HL-60/S4 treated with phorbol 12-myristate 13-acetate at 8.2 ng/mL for 4 days and 3 days (cell line): ENCODE results near the gene MVD.
"Not testable (repeated sequence)": the region's sequence is repeated elsewhere in the genome, so short reads cannot be mapped to it uniquely, and the experiment has no call there.

Experiments used
- in situ Hi-C: fragments of 300-500 bp; cut with MboI; formaldehyde crosslinking; loops from 2 replicates; pipeline ENCODE4 v1.15.0; 2022; ENCODE audit warnings: low sequenced_read_pairs

Gene MVD

DNA sequence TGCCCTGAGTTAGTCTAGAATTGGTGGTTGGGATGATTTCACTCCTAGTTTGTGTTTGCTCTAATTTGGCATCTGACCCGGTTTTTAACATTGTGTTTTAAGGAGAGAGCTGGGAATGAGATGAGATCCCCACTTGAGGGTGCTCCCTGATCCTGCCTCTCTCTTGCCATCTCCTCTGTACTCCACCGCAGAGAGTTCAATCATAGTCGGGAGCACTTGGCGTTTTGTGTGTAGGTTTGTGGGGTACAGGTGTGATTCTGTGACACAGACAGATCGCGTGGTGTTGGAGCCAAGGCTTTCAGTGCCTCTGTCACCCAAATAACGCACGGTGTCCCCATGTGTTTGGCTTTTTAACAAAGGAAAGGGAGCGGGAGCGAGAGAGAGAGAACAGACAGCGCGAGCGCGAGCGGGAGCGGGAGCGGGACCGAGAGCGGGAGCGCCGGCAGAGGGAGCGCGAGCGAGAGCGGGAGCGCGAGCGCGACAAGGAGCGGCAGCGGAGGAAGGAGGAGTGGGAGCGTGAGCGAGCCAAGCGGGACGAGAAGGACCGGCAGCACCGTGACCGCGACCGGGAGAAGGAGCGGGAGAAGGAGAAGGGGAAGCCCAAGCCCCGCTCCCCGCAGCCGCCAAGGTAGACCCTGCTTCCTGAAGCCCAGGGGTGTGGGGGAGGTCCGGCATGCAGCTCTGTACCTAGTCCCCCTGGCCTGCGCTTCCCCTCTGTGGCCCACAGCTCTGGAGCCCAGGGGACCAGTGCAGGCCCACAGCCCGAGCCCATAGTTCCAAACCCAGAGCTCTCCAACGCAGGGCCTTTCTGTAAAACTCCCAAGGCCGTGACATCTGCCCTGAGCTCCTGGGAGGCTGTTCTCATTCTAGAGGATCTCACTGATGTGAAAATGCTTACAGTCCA lies 51.7 kb downstream of the MVD start:
- in situ Hi-C loops = no loop called here

DNA sequence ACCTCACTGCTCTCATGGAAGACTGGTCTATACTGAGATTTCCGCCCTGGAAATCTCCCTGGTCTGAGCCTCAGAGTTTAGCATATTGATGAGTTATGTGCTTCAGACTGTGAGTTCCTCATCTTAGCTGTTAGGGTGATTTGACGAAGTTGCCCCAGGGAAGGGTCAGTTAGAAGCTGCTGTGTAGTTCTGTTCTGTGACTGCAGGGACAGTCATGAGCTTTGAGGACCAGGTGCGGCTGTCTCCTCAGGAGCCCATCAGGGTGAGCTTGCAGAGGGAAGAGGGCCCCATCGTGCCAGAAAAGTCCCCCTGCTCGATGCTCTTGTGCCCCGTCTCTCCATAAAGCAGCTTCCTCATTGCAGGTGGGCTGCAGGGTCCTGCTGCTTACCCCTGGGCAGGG lies 52.8 kb downstream of the MVD start:
- in situ Hi-C loops = no loop called here

DNA sequence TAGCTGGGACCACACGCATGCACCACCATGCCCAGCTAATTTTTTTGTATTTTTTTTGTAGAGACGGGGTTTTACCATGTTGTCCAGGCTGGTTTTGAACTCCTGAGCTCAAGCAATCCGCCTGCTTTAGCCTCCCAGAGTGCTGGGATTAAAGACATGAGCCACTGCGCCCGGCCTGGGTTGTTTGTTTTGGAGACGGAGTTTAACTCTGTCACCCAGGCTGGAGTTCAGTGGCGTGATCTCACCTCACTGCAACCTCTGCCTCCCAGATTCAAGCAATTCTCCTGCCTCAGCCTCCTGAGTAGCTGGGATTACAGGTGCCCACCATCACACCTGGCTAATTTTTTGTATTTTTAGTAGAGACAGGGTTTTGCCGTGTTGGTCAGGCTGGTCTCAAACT lies 53.5 kb downstream of the MVD start:
- in situ Hi-C loops = not testable (repeated sequence)

DNA sequence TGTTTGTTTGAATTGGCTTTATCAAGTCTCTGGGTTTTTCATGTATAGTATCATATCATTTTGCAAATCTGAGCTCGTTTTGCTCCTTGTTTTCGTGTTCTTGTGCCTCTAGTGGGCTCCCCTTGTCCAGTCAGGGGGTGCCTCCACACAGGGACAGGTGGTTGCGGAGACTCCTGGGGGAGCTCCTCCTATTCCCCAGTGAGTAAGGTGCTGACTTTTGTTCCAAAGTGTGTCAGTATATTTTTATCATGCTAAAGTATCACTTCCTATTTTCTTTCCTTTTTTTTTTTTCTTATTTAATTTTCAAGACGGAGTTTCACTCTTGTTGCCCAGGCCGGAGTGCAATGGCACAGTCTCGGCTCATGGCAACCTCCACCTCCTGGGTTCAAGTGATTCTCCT lies 54.8 kb downstream of the MVD start:
- in situ Hi-C loops = no loop called here

DNA sequence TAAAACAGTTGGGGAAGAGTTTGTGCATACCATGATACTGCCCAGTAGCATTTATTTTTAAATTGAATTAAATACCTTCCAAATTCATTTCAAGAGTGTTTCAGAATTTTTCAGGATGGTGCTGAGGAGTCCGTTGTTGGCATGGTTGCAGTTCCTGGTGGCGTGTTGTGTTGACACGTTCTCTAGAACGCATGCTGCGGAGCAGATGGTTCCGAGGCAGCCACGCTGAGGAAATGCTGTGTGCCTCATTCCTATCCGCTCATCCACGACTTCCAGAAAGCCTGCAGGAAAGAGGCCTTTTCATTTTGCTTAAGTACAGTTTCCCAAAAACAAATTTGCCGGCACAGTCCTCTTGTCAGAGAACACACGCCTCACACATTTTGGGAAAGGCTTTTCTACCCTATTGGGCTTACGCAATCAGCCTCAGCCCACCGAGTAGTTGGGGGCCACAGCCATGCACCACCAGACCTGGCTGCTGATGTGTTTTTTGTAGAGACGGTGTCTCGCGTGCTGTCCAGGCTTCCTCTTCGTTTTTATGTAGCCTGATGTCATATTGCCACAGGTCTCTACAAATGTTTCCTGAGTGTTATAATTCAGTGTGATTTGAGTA lies 56.6 kb downstream of the MVD start:
- in situ Hi-C loops = no loop called here

DNA sequence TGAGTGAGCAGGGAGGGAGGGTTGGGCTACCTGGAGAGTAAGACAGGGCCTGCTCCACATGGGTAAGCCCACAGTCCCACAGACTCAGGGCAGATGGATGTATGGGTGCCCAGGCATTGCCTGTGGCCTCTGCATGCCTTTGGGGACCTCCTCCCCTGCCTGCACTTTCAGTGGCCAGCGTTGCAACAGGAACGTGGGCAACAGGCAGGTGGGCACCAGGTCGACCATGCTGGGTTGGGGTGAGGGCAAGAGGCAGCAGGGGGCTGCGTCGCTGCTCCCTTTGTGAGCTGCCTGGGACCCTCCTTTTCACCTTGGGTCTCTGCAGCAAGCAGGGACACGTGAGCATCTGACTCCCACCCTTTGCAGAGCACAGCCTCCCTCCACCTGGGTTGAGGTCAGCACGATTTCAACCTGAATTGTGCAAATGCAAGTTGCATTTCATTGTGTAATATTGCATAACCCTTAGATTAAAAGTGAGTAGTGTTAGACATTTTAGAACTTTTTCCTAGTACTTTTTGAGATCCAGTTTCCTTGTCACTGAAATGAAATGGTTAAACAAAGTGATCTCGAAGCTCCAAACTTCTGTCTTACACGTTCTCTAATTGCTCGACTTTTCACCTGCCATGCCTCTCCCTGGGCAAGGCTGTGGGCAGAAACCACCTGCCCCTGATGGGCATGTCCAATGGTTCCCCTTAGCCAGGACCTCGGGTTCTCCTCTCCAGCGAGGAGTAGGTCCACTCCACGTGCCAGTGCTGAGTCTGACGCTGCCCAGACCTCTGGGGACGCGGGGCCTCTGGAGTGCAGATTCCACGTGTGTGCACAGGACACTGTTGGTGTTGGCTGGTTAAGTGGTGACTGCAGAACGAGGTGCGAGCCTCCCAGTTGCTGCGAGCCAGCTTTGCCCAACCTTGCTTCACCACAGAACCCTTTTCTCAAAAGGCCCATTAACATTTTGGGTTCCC lies 57.4 kb downstream of the MVD start:
- in situ Hi-C loops = no loop called here

DNA sequence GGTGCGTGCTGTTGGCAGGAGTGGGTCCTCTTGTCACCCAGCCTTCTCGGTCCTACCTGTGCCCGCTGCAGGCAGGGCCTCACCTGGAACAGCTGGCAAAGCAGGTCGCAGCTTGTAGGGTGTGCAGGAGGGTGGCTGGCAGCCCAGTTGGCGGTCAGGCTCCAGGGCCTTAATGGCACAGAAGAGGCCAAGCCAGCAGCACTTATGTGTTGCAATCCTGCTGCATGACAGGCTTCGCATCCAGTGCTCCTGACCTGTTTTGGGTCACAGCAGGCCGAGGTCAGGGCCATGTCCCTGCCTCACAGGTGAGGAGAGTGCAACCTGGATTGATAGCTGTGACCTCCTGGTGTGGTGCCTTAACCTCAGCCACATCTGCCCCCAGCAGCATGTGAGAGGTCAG lies 60.8 kb downstream of the MVD start:
- in situ Hi-C loops = no loop called here
